WTC11 (cell line): ENCODE data around the gene SP9.

ENCODE experiments used
- NR3C1 ChIP-seq: sonication (generic); formaldehyde crosslinking; conservative IDR thresholded peaks from 2 replicates; pipeline ENCODE4 v1.8.1; 2023; ENCODE audit warnings: low read depth, mild to moderate bottlenecking, missing genetic modification reagents
- ZNF232 ChIP-seq: sonication (generic); formaldehyde crosslinking; IDR thresholded peaks from 2 replicates; pipeline ENCODE4 v1.8.0; 2022; ENCODE audit warnings: mild to moderate bottlenecking, missing genetic modification reagents
- TF ChIP-seq, protein P1 (sequence below): sonication (generic); formaldehyde crosslinking; IDR thresholded peaks from 2 replicates; pipeline ENCODE4 v1.8.1; 2023; ENCODE audit warnings: mild to moderate bottlenecking, missing genetic modification reagents
- TF ChIP-seq, protein P2 (sequence below): sonication (generic); formaldehyde crosslinking; IDR thresholded peaks from 2 replicates; pipeline ENCODE4 v1.8.0; 2022; ENCODE audit warnings: mild to moderate bottlenecking, missing genetic modification reagents
- TF ChIP-seq, protein P3 (sequence below): sonication (generic); formaldehyde crosslinking; IDR thresholded peaks from 2 replicates; pipeline ENCODE4 v1.8.0; 2022; ENCODE audit warnings: mild to moderate bottlenecking, missing genetic modification reagents

DNA sequence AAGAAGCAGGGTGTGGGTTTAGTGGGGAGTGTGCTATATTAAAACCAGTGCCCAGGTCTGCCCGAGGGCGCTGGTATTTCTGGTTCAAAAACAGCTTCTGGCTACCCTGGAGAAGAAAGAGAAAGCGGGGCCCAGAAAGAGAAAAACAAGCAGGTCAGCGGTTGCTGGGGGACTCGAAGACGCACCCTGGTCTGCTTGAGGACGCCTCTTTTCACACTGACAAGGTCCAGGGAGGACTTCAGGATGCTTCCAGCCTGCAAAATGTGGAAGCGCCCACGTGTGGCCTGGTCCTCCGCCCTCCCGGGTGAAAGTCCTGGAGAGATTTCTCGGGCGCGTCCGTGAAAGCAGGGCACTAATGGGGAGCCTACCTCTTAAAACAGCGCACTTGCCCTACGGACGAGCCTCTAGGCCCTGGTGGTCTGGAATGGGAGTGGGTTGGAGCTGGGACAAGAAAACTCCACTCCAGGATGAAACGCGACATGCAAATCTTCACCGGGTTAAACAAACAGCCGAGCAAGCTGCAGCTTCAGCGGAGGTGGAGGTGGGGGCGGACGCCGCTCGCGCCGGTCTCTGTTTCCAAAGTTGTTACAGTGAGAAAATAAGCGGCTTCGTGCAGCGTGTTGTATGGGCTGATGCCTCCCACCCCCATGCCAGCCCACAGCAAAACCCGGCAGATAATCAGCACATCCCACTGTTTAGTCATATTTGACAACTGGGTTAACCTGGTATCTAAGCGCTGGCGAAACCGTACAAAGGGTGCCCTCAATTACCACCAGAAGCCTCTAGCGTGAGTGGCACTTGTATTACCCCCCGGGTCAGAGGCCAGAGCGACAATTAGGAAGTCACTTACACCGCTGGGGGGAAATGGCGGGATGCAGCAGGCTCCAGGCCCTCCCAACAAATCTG, 1.1 kb upstream of the SP9 start:
- TF ChIP-seq, protein P1, sequence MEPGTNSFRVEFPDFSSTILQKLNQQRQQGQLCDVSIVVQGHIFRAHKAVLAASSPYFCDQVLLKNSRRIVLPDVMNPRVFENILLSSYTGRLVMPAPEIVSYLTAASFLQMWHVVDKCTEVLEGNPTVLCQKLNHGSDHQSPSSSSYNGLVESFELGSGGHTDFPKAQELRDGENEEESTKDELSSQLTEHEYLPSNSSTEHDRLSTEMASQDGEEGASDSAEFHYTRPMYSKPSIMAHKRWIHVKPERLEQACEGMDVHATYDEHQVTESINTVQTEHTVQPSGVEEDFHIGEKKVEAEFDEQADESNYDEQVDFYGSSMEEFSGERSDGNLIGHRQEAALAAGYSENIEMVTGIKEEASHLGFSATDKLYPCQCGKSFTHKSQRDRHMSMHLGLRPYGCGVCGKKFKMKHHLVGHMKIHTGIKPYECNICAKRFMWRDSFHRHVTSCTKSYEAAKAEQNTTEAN (CRISPR knock-in tag) = no peak
- TF ChIP-seq, protein P2, sequence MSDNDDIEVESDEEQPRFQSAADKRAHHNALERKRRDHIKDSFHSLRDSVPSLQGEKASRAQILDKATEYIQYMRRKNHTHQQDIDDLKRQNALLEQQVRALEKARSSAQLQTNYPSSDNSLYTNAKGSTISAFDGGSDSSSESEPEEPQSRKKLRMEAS = no peak
- TF ChIP-seq ZNF232 (no peak), NR3C1 (CRISPR knock-in tag) (no peak)
- TF ChIP-seq, protein P3, sequence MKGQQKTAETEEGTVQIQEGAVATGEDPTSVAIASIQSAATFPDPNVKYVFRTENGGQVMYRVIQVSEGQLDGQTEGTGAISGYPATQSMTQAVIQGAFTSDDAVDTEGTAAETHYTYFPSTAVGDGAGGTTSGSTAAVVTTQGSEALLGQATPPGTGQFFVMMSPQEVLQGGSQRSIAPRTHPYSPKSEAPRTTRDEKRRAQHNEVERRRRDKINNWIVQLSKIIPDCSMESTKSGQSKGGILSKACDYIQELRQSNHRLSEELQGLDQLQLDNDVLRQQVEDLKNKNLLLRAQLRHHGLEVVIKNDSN (CRISPR knock-in tag) = no peak
